ENCODE results near the gene KCNK7. TPM values are rescaled to one million over a fixed set of nuclear protein-coding genes. Genes with fewer than 3 reads are reported as not detected.

Gene KCNK7
- total and polyA plus RNA-seq, 2 experiments from 2014 or later, result 0.37 TPM; not detected in 1

GRCh38 chr11:65580756-65581155 is 14.8 kb downstream of the KCNK7 start:
- TF ChIP-seq CTCF (IDR thresholded peaks at IDR 0.05; ENCODE audit: poor library complexity), result no peak
- TF ChIP-seq EZH2phosphoT487 (IDR thresholded peaks at IDR 0.05; ENCODE audit: low read depth, severe bottlenecking, unreplicated experiment), result no peak
- no peak for TF ChIP-seq EZH2 (IDR thresholded peaks at IDR 0.05; ENCODE audit: borderline replicate concordance)
- Histone ChIP-seq H2AFZ (no peak overlapping the region), H3K27ac (no peak overlapping the region), H3K36me3 (replicated peaks; ENCODE audit: insufficient read depth, low read depth) (no peaks in the 10 kb centered on the region), H3K4me2 (no peak overlapping the region), H3K79me2 (no peaks in the 10 kb centered on the region), H3K4me3 (no peak overlapping the region), H3K9me2 (replicated peaks; ENCODE audit: insufficient read depth) (no peaks in the 10 kb centered on the region), H3K4me1 (ENCODE audit: insufficient read depth) (peaks cover 20% of the 10 kb centered on the region), H4K20me1 (ENCODE audit: insufficient read depth, poor library complexity, severe bottlenecking) (no peaks in the 10 kb centered on the region), H3K27me3 (peaks cover 20% of the 10 kb centered on the region), H3K9me3 (ENCODE audit: low read depth) (no peaks in the 10 kb centered on the region)
- 85% methylated on average over 7 of the region's 8 CpGs for WGBS (ENCODE audit: low lambda C conversion rate, missing lambda C conversion rate)
- DNase-seq (ENCODE audit: low spot score), result no peak

- no peak for DNase-seq (ENCODE audit: low spot score)
- no peak overlapping the region for H3K27ac ChIP-seq
- H3K9me3 ChIP-seq (ENCODE audit: low read depth), result no peaks in the 10 kb centered on the region
- H3K36me3 ChIP-seq (replicated peaks; ENCODE audit: insufficient read depth, low read depth), result no peaks in the 10 kb centered on the region
- no peaks in the 10 kb centered on the region for H4K20me1 ChIP-seq (ENCODE audit: insufficient read depth, poor library complexity, severe bottlenecking)
- peaks cover 25% of the 10 kb centered on the region for H3K4me1 ChIP-seq (ENCODE audit: insufficient read depth)
- H3K27me3 ChIP-seq, result peaks cover 20% of the 10 kb centered on the region
- no peak overlapping the region for H3K4me3 ChIP-seq
- H3K9me2 ChIP-seq (replicated peaks; ENCODE audit: insufficient read depth), result no peaks in the 10 kb centered on the region
- no peak for TF ChIP-seq EZH2 (IDR thresholded peaks at IDR 0.05; ENCODE audit: borderline replicate concordance)
- no peak for TF ChIP-seq EZH2phosphoT487 (IDR thresholded peaks at IDR 0.05; ENCODE audit: low read depth, severe bottlenecking, unreplicated experiment)
- no peak for TF ChIP-seq CTCF (IDR thresholded peaks at IDR 0.05; ENCODE audit: poor library complexity)
- H3K4me2 ChIP-seq, result no peak overlapping the region
- H3K79me2 ChIP-seq, result peaks cover 3% of the 10 kb centered on the region
- H2AFZ ChIP-seq, result no peak overlapping the region
- 95% methylated on average over 19 of the region's 19 CpGs for WGBS (ENCODE audit: low lambda C conversion rate, missing lambda C conversion rate)
Measured at GRCh38 chr11:65580031-65580692, 15.4 kb downstream of the KCNK7 start.

GRCh38 chr11:65579291-65579690 is 16.3 kb downstream of the KCNK7 start:
- TF ChIP-seq EZH2 (IDR thresholded peaks at IDR 0.05; ENCODE audit: borderline replicate concordance) (no peak), CTCF (IDR thresholded peaks at IDR 0.05; ENCODE audit: poor library complexity) (no peak), EZH2phosphoT487 (IDR thresholded peaks at IDR 0.05; ENCODE audit: low read depth, severe bottlenecking, unreplicated experiment) (no peak)
- Histone ChIP-seq H3K79me2 (peaks cover 3% of the 10 kb centered on the region), H3K36me3 (replicated peaks; ENCODE audit: insufficient read depth, low read depth) (no peaks in the 10 kb centered on the region), H3K27ac (no peak overlapping the region), H3K27me3 (peaks cover 14% of the 10 kb centered on the region), H3K4me1 (ENCODE audit: insufficient read depth) (peaks cover 31% of the 10 kb centered on the region), H3K4me2 (no peak overlapping the region), H3K9me3 (ENCODE audit: low read depth) (no peaks in the 10 kb centered on the region), H4K20me1 (ENCODE audit: insufficient read depth, poor library complexity, severe bottlenecking) (peaks cover 5% of the 10 kb centered on the region), H3K4me3 (no peak overlapping the region), H2AFZ (no peak overlapping the region), H3K9me2 (replicated peaks; ENCODE audit: insufficient read depth) (no peaks in the 10 kb centered on the region)
- DNase-seq (ENCODE audit: low spot score), result no peak
- WGBS (ENCODE audit: low lambda C conversion rate, missing lambda C conversion rate), result 95% methylated on average over 4 of the region's 4 CpGs

All from hepatocyte (in vitro differentiated cells).